BLaER1 (cell line): Measurements from ENCODE around the gene CTNNA2.
"Not testable (repeated sequence)": the region's sequence is repeated elsewhere in the genome, so short reads cannot be mapped to it uniquely, and the experiment has no call there.

Source experiments
- H3K27ac ChIP-seq: shearing (Covaris generic); formaldehyde crosslinking; 2 replicates; pipeline ENCODE4 v1.8.1; 2022
- H3K27me3 ChIP-seq: shearing (Covaris generic); formaldehyde crosslinking; 2 replicates; pipeline ENCODE4 v1.8.1; 2022
- H3K36me3 ChIP-seq: shearing (Covaris generic); formaldehyde crosslinking; 2 replicates; pipeline ENCODE4 v1.8.1; 2022
- H3K4me1 ChIP-seq: shearing (Covaris generic); formaldehyde crosslinking; 2 replicates; pipeline ENCODE4 v1.8.1; 2022
- H3K4me2 ChIP-seq: shearing (Covaris generic); formaldehyde crosslinking; 2 replicates; pipeline ENCODE4 v1.8.1; 2022
- H3K4me3 ChIP-seq: shearing (Covaris generic); formaldehyde crosslinking; 2 replicates; pipeline ENCODE4 v1.8.1; 2022
- H3K9ac ChIP-seq: shearing (Covaris generic); formaldehyde crosslinking; 2 replicates; pipeline ENCODE4 v1.8.1; 2022
- H3K9me3 ChIP-seq: shearing (Covaris generic); formaldehyde crosslinking; 2 replicates; pipeline ENCODE4 v1.8.1; 2022
- H4K20me1 ChIP-seq: shearing (Covaris generic); formaldehyde crosslinking; 2 replicates; pipeline ENCODE4 v1.8.1; 2022
- Cebpa-rat ChIP-seq: shearing (Covaris generic); IDR thresholded peaks from 2 replicates; pipeline ENCODE4 v1.8.1; 2022

Gene CTNNA2

GRCh38 chr2:80026040-80026729 lies 513.3 kb downstream of the CTNNA2 start:
- no peaks in the 10 kb centered on the region for H3K9me3 ChIP-seq
- no peak for TF ChIP-seq Cebpa-rat
- no peaks in the 10 kb centered on the region for H4K20me1 ChIP-seq
- no peak overlapping the region for H3K4me3 ChIP-seq
- H3K27ac ChIP-seq = no peak overlapping the region
- H3K4me2 ChIP-seq = no peak overlapping the region
- H3K27me3 ChIP-seq = no peaks in the 10 kb centered on the region
- no peak overlapping the region for H3K9ac ChIP-seq
- H3K4me1 ChIP-seq = 0 out of 2 replicates have a peak, but pooled peaks cover 4% of the 10 kb centered on the region
- no peaks in the 10 kb centered on the region for H3K36me3 ChIP-seq

- no peak overlapping the region for H3K27ac ChIP-seq
- no peak for TF ChIP-seq Cebpa-rat
- no peaks in the 10 kb centered on the region for H3K27me3 ChIP-seq
- H3K36me3 ChIP-seq = no peaks in the 10 kb centered on the region
- no peak overlapping the region for H3K4me3 ChIP-seq
- H3K4me1 ChIP-seq = 0 out of 2 replicates have a peak, but pooled peaks cover 4% of the 10 kb centered on the region
- H3K9me3 ChIP-seq = no peaks in the 10 kb centered on the region
- H3K9ac ChIP-seq = no peak overlapping the region
- no peaks in the 10 kb centered on the region for H4K20me1 ChIP-seq
- no peak overlapping the region for H3K4me2 ChIP-seq
These were observed 515.2 kb downstream of the CTNNA2 start for GRCh38 chr2:80028051-80028450.

- Histone ChIP-seq H3K4me2 (no peak overlapping the region), H3K27me3 (no peaks in the 10 kb centered on the region), H3K4me1 (0 out of 2 replicates have a peak, but pooled peaks cover 4% of the 10 kb centered on the region), H3K27ac (no peak overlapping the region), H3K4me3 (no peak overlapping the region), H3K9ac (no peak overlapping the region), H4K20me1 (no peaks in the 10 kb centered on the region), H3K36me3 (no peaks in the 10 kb centered on the region), H3K9me3 (no peaks in the 10 kb centered on the region)
- no peak for TF ChIP-seq Cebpa-rat
These were observed 515.7 kb downstream of the CTNNA2 start for GRCh38 chr2:80028584-80028983.

GRCh38 chr2:80030135-80030534 lies 517.3 kb downstream of the CTNNA2 start:
- Histone ChIP-seq H3K4me1 (0 out of 2 replicates have a peak, but pooled peaks cover 4% of the 10 kb centered on the region), H3K4me2 (no peak overlapping the region), H4K20me1 (no peaks in the 10 kb centered on the region), H3K9me3 (no peaks in the 10 kb centered on the region), H3K9ac (no peak overlapping the region), H3K4me3 (no peak overlapping the region), H3K27ac (no peak overlapping the region), H3K36me3 (no peaks in the 10 kb centered on the region), H3K27me3 (no peaks in the 10 kb centered on the region)
- TF ChIP-seq Cebpa-rat = no peak

DNA sequence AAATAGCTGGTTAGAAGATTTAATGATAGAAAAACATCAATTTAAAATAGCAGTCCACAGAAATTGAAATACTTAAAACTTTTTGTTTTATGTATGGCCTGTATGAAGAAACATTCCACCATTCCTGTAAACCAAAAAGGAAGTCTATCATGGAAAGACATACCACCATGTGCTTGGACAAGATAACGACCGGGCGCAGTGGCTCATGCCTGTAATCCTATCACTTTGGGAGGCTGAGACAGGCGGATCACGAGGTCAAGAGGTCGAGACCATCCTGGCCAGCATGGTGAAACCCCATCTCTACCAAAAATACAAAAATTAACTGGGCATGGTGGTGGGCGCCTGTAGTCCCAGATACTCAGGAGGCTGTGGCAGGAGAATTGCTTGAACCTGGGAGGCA lies 519.8 kb downstream of the CTNNA2 start:
- H3K9ac ChIP-seq, H3K4me1 ChIP-seq, H3K27me3 ChIP-seq, H3K27ac ChIP-seq, H3K36me3 ChIP-seq, H4K20me1 ChIP-seq, H3K4me2 ChIP-seq, H3K9me3 ChIP-seq, H3K4me3 ChIP-seq: not testable (repeated sequence)

DNA sequence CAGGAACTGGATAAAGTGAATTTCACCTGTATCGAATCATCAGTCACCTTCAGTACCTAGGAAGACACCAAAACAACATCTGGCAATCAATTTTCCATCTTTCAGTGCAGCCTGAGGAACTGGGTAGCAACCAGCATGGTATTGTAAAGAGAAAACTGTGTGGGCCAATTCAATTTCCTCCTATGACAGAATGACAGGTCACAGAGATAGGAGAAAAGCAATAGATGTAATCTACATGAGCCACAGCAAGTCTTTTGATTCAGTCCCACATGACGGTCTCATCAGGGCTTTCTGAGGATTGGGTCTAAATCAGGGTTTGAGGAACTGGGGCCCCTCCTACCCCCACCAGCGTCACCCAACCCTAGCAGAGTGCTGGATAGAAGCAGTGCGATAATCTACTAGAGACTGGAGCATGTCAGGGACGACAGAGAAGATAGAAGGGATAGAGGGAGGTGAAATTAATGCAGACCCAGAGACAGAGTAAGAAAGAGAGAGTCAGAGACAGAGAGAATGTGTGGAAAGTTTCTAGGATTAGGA lies 523.0 kb downstream of the CTNNA2 start:
- Histone ChIP-seq H3K36me3 (no peaks in the 10 kb centered on the region), H3K27me3 (no peaks in the 10 kb centered on the region), H3K9ac (no peak overlapping the region), H3K4me2 (no peak overlapping the region), H3K4me1 (no peaks in the 10 kb centered on the region), H3K4me3 (no peak overlapping the region), H3K9me3 (no peaks in the 10 kb centered on the region), H4K20me1 (no peaks in the 10 kb centered on the region), H3K27ac (no peak overlapping the region)
- TF ChIP-seq Cebpa-rat = no peak

GRCh38 chr2:80037310-80037709 lies 524.5 kb downstream of the CTNNA2 start:
- Histone ChIP-seq H3K27me3 (no peaks in the 10 kb centered on the region), H3K36me3 (no peaks in the 10 kb centered on the region), H4K20me1 (no peaks in the 10 kb centered on the region), H3K9ac (no peak overlapping the region), H3K4me2 (no peak overlapping the region), H3K4me3 (no peak overlapping the region), H3K27ac (no peak overlapping the region), H3K9me3 (no peaks in the 10 kb centered on the region), H3K4me1 (no peaks in the 10 kb centered on the region)
- no peak for TF ChIP-seq Cebpa-rat

- Histone ChIP-seq H3K9me3 (no peaks in the 10 kb centered on the region), H3K36me3 (no peaks in the 10 kb centered on the region), H4K20me1 (no peaks in the 10 kb centered on the region), H3K4me2 (no peak overlapping the region), H3K27ac (no peak overlapping the region), H3K9ac (no peak overlapping the region), H3K27me3 (no peaks in the 10 kb centered on the region), H3K4me1 (no peaks in the 10 kb centered on the region), H3K4me3 (no peak overlapping the region)
- TF ChIP-seq Cebpa-rat = no peak
These were observed 527.4 kb downstream of the CTNNA2 start for GRCh38 chr2:80040226-80040625.

DNA sequence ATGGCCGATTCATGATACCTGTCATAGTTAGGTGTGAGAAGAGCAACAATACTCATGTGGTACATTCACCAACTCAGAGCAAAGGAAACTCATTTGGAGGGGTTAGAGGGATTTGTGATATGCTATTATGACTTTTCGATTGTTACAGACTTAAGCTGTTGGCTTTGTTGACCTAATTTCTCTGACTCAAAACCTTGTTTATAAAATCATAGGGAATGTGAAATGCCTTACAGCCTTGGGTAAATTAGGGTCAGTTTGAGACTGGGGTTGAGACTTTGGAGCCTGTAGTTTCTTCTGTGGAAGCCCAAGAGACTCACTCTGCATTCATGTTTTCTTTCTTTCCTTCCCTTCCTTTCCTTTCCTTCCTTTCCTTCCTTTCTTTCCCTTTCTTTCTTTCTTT lies 529.8 kb downstream of the CTNNA2 start:
- Histone ChIP-seq H3K4me1 (no peaks in the 10 kb centered on the region), H3K27me3 (no peaks in the 10 kb centered on the region), H3K27ac (no peak overlapping the region), H3K4me2 (no peak overlapping the region), H3K9me3 (no peaks in the 10 kb centered on the region), H3K4me3 (no peak overlapping the region), H3K36me3 (no peaks in the 10 kb centered on the region), H3K9ac (no peak overlapping the region), H4K20me1 (no peaks in the 10 kb centered on the region)
- TF ChIP-seq Cebpa-rat = no peak

- Histone ChIP-seq H3K4me2 (no peak overlapping the region), H3K4me3 (no peak overlapping the region), H3K9ac (no peak overlapping the region), H3K4me1 (no peaks in the 10 kb centered on the region), H4K20me1 (no peaks in the 10 kb centered on the region), H3K36me3 (no peaks in the 10 kb centered on the region), H3K9me3 (no peaks in the 10 kb centered on the region), H3K27ac (no peak overlapping the region), H3K27me3 (no peaks in the 10 kb centered on the region)
- TF ChIP-seq Cebpa-rat = no peak
These were observed 535.4 kb downstream of the CTNNA2 start for GRCh38 chr2:80048296-80048695.
